Stimulated activated naive B cell treated with anti-CD40 and anti-IgM and Interleukin-4, amounts not matched to agents 10 μg/mL and 1 μg/mL and 100 μg/mL, for 72 hours (primary cell): ENCODE data around the gene NR3C1.
A peak's percentile ranks its signal among the peaks of the same experiment; 100 is the strongest.
"Not testable (repeated sequence)": the region's sequence is repeated elsewhere in the genome, so short reads cannot be mapped to it uniquely, and the experiment has no call there.

Experiments used
- ATAC-seq, 2 donors: fragments of 150-1000 bp; cut with Tn5 transposase; replicated peaks; 2 replicates each; pipeline ENCODE4 v1.10.0; 2021; ENCODE audit warnings: moderate library complexity in 1 of 2
- DNase-seq: peaks from one replicate; pipeline ENCODE4 v3.0.0; 2021
- H3K27ac Mint-ChIP-seq: one replicate; pipeline ENCODE4 v1.8.0; 2022; ENCODE audit warnings: mild to moderate bottlenecking, mixed read lengths
- H3K27me3 Mint-ChIP-seq, 2 donors: one replicate each; pipeline ENCODE4 v1.8.0; 2022; ENCODE audit warnings: mixed read lengths in 2 of 2
- H3K36me3 Mint-ChIP-seq, 2 donors: one replicate each; pipeline ENCODE4 v1.8.0; 2022; ENCODE audit warnings: mixed read lengths in 2 of 2, mild to moderate bottlenecking in 1 of 2
- H3K4me1 Mint-ChIP-seq, 2 donors: one replicate each; pipeline ENCODE4 v1.8.0; 2022; ENCODE audit warnings: mixed read lengths in 2 of 2, mild to moderate bottlenecking in 1 of 2
- H3K4me3 Mint-ChIP-seq, 2 donors: one replicate each; pipeline ENCODE4 v1.8.0; 2022; ENCODE audit warnings: mild to moderate bottlenecking in 2 of 2, mixed read lengths in 2 of 2, moderate library complexity in 1 of 2
- H3K9me3 Mint-ChIP-seq, 2 donors: one replicate each; pipeline ENCODE4 v1.8.0; 2022; ENCODE audit warnings: mixed read lengths in 2 of 2, mild to moderate bottlenecking in 1 of 2

NR3C1 gene

DNA sequence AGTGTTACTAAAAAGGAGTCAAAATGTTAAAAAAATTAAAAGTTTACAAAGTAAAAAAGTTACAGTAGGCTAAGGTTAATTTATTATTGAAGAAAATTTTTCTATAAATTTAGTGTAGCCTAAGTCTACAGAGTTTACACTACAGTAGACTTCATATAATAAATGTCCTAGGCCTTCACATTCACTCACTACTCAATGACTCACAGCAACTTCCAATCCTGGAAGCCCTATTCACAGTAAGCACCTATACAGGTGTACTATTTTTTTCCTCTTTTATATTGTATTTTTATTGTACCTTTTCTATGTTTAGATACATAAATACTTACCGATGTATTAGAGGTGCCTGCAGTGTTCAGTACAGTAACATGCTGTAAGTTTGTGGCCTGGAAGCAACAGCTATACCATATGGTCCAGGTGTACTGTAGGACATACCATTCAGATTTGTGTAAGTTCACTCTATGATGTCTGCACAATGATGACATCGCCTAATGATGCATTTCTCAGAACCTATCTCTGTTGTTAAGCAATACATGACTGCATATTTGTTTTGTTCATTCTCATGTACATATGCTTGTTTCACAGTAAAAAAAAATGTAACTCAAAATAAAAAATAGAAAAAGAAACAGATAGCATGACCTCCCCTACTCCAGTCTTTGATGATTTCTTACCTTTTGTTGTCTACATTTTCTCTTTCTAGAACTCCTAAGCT lies 64.7 kb downstream of the NR3C1 start:
- H3K4me1 Mint-ChIP-seq = peaks cover 18 to 42% of the 10 kb centered on the region in 2 donors
- H3K27ac Mint-ChIP-seq = no peak overlapping the region
- peaks cover 13 to 28% of the 10 kb centered on the region in 2 donors for H3K36me3 Mint-ChIP-seq
- ATAC-seq (no peak), DNase-seq (no peak)
- H3K9me3 Mint-ChIP-seq = peaks cover 0 to 2% of the 10 kb centered on the region in 2 donors
- no peak overlapping the region for H3K4me3 Mint-ChIP-seq
- no peaks in the 10 kb centered on the region for H3K27me3 Mint-ChIP-seq

DNA sequence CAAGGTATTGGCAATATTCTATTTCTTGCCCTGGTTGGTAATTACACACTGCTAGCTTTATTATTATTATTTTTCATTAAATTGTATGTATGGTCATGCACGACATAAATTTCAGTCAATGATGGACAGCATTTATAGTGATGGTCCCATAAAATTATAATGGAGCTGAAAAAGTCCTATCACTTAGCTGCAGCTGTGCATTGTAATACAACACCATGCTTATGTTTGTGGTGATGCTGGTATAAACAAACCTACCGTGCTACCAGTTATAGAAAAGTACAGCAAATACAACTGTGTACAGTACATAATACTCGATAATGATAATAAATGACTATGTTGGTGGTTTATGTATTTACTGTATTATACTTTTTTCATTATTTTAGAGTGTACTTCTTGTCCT lies 65.5 kb downstream of the NR3C1 start:
- DNase-seq (no peak), ATAC-seq (no peak)
- Mint-ChIP-seq H3K36me3 (peaks cover 18 to 34% of the 10 kb centered on the region in 2 donors), H3K4me1 (peaks cover 12 to 38% of the 10 kb centered on the region in 2 donors), H3K4me3 (no peak overlapping the region), H3K27me3 (no peaks in the 10 kb centered on the region), H3K27ac (no peak overlapping the region), H3K9me3 (peaks cover 0 to 2% of the 10 kb centered on the region in 2 donors)

DNA sequence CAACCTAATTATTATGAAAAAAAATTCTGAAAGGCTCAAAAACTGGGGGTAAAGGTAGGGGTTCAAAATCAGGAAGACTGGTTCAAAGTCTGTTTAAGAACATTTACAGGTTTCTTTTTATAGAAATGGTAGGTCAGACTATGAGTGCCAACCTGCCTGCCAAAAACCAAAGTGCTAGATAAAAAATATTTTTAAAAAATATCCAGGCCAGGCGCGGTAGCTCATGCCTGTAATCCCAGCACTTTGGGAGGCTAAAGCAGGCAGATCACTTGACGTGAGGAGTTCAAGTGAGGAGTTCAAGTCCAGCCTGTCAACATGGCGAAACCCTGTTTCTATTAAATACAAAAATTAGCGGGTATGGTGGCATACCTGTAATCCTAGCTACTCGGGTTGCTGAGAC lies 67.0 kb downstream of the NR3C1 start:
- DNase-seq (no peak), ATAC-seq (no peak)
- no peaks in the 10 kb centered on the region for H3K9me3 Mint-ChIP-seq

DNA sequence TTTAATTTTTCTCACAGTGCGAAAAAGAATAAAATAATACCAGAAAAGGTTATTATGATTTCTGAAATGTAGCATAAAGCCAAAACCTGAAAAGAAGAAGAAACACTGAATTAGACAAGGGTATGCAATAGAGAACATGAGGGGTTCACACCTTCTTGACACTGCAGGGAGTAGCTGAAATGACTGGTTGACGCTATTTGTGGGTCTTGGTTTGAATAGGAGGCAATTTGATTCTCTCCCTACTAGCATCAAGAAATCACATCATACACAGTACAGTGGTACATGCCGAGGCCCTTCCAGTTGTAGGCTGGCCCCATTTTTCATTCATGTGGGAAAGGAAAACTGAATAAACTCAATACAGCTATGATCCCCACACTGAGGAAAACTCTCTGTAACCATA lies 68.6 kb downstream of the NR3C1 start:
- Mint-ChIP-seq H3K4me3 (no peak overlapping the region), H3K27ac (no peak overlapping the region), H3K36me3 (peaks cover 15 to 38% of the 10 kb centered on the region in 2 donors), H3K4me1 (peaks cover 11 to 36% of the 10 kb centered on the region in 2 donors), H3K9me3 (no peaks in the 10 kb centered on the region), H3K27me3 (no peaks in the 10 kb centered on the region)
- DNase-seq (no peak), ATAC-seq (no peak)

More for the DNA sequence above, 67.0 kb downstream of the NR3C1 start:
- peaks cover 6 to 34% of the 10 kb centered on the region in 2 donors for H3K4me1 Mint-ChIP-seq
- peaks cover 12 to 33% of the 10 kb centered on the region in 2 donors for H3K36me3 Mint-ChIP-seq
- no peak overlapping the region for H3K4me3 Mint-ChIP-seq
- H3K27me3 Mint-ChIP-seq = no peaks in the 10 kb centered on the region
- H3K27ac Mint-ChIP-seq = no peak overlapping the region

DNA sequence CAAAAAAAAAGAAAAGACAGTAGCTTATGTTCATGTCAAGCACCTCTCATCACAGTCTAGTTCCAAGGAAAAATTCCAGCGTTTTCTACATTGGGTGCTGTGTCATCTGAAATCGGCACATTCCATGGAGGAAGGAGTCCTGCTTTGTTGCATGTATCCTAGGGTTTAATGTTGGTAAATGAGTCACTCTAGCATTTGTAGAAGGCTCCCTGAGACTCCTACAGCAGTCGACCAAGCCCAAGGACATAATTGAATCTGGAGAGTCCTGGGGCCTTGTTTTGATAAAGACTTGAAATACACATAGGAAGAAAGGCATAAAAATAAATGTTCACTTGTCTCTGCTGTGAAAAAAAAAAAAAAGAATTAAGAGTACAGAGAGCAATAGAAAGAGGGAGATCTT lies 69.1 kb downstream of the NR3C1 start:
- H3K4me1 Mint-ChIP-seq = peaks cover 11 to 31% of the 10 kb centered on the region in 2 donors
- ATAC-seq, H3K4me3 Mint-ChIP-seq, H3K9me3 Mint-ChIP-seq, H3K27me3 Mint-ChIP-seq, DNase-seq: not testable (repeated sequence)
- H3K27ac Mint-ChIP-seq = peak overlapping the region; percentile 72
- H3K36me3 Mint-ChIP-seq = peaks cover 14 to 33% of the 10 kb centered on the region in 2 donors

DNA sequence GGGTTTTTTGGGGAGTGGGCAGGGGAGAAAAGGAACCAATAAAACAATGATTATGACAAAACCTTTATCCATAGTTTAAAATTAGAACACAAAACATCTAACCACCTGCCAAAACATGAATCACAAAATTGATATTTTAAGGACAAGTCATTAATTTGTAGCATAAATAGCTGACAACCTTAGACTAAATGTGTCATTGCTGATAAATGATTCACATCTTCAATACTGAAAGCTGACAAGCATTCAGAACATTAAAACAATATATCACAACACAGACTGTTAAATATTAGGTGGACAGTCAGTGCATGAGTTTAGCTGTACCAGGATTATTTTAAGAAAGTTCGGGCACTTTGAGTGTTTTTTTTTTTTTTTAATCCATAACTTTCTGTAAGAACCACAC lies 71.5 kb downstream of the NR3C1 start:
- DNase-seq = no peak
- no peak overlapping the region for H3K27ac Mint-ChIP-seq
- H3K4me3 Mint-ChIP-seq = no peak overlapping the region
- peaks cover 15 to 20% of the 10 kb centered on the region in 2 donors for H3K9me3 Mint-ChIP-seq
- no peak for ATAC-seq
- peaks cover 19 to 46% of the 10 kb centered on the region in 2 donors for H3K4me1 Mint-ChIP-seq
- H3K36me3 Mint-ChIP-seq = peaks cover 31 to 51% of the 10 kb centered on the region in 2 donors
- no peaks in the 10 kb centered on the region for H3K27me3 Mint-ChIP-seq

DNA sequence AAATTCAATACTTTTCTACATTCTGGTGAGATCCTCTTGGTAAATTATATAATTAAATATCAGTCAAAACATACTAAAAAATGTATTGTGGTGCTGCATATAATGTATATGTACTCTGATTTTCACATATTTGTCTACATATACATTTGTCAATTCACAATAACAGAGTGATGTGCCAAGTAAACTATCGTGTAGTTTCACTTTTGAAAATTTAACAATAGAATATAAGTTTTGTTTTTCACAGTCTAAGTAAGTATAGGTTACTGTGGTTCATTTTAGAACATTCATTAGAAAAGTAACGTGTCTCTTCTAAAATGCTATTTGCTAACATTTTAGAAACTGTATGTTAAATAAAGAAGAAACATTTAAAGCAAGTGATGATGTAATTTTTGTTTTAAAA lies 73.6 kb downstream of the NR3C1 start:
- no peak overlapping the region for H3K4me3 Mint-ChIP-seq
- H3K27ac Mint-ChIP-seq = no peak overlapping the region
- ATAC-seq (no peak), DNase-seq (no peak)
- H3K4me1 Mint-ChIP-seq = peaks cover 17 to 44% of the 10 kb centered on the region in 2 donors
- H3K9me3 Mint-ChIP-seq = peaks cover 19 to 24% of the 10 kb centered on the region in 2 donors
- no peaks in the 10 kb centered on the region for H3K27me3 Mint-ChIP-seq
- peaks cover 34 to 56% of the 10 kb centered on the region in 2 donors for H3K36me3 Mint-ChIP-seq

DNA sequence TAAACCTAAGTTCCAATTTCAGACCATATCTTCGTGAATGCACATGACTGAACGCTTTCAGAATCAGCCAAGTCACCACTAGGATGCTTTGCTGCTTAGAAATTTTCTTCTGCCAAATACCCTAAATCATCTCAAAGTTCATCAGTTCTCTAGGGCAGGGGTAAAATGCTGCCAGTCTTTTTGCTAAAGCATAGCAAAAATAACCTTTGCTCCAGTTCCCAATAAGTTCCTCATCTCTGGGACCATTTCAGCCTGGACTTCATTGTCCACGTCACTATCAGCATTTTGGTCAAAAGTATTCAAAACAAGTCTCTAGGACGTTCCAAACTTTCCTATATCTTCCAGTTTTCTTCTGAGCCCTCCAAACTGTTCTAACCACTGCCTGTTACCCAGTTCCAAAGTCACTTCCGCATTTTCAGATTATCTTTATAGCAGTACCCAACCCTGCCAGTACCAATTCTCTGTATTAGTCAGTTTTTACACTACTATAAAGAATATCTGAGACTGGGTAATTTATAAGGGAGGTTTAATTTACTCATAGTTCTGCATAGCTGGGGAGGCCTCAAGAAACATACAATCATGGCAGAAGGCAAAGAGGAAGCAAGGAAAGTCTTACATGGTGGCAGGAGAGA lies 74.8 kb downstream of the NR3C1 start:
- Mint-ChIP-seq H3K27me3 (no peaks in the 10 kb centered on the region), H3K27ac (no peak overlapping the region), H3K4me1 (peaks cover 22 to 54% of the 10 kb centered on the region in 2 donors), H3K4me3 (no peak overlapping the region), H3K9me3 (peaks cover 24 to 32% of the 10 kb centered on the region in 2 donors), H3K36me3 (peaks cover 41 to 59% of the 10 kb centered on the region in 2 donors)
- ATAC-seq (peak in 1 of 2 donors; percentile 57), DNase-seq (no peak)

DNA sequence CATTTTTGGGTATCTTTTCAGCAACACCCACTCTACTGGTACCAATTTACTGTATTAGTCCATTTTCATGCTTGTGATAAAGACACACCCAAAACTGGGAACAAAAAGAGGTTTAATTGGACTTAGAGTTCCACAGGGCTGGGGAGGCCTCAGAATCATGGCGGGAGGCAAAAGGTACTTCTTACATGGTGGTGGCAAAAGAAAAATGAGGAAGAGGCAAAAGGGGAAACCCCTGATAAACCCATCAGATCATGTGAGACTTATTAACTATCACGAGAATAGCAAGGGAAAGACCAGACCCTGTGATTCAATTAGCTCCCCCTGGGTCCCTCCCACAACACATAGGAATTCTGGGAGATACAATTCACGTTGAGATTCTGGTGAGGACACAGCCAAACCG lies 78.4 kb downstream of the NR3C1 start:
- peak overlapping the region; percentile 5 for H3K27ac Mint-ChIP-seq
- H3K27me3 Mint-ChIP-seq, H3K4me3 Mint-ChIP-seq, ATAC-seq, DNase-seq: not testable (repeated sequence)
- H3K4me1 Mint-ChIP-seq = peaks cover 32 to 65% of the 10 kb centered on the region in 2 donors
- peaks cover 44 to 58% of the 10 kb centered on the region in 2 donors for H3K36me3 Mint-ChIP-seq
- peaks cover 29 to 32% of the 10 kb centered on the region in 2 donors for H3K9me3 Mint-ChIP-seq

DNA sequence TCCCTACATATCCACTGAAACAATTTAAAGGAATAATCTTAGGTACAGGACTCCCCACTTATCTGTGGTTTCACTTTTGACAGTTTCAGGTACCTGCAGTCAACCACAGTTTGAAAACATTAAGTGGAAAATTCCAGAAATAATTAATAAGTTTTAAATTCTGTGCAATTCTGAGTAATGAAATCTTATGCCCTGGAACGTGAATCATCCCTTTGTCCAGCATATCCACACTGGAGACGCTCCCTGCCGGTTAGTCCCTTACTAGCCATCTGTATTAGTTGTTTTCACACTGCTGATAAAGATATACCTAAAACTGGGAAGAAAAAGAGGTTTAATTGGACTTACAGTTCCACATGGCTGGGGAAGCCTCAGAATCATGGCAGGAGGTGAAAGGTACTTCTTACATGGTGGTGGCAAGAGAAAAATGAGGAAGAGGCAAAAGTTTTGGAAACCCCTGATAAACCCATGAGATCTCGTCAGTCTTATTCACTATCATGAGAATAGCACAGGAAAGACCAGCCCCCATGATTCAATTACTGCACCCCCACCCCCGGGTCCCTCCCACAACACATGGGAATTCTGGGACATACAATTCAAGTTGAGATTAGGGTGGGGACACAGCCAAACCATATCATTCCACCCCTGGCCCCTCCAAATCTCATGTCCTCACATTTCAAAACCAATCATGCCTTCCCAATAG lies 80.4 kb downstream of the NR3C1 start:
- peaks cover 20 to 23% of the 10 kb centered on the region in 2 donors for H3K9me3 Mint-ChIP-seq
- not testable (repeated sequence) for H3K27me3 Mint-ChIP-seq, DNase-seq, H3K4me3 Mint-ChIP-seq, ATAC-seq
- peaks cover 33 to 46% of the 10 kb centered on the region in 2 donors for H3K36me3 Mint-ChIP-seq
- peaks cover 28 to 67% of the 10 kb centered on the region in 2 donors for H3K4me1 Mint-ChIP-seq
- H3K27ac Mint-ChIP-seq = peak overlapping the region; percentile 51

DNA sequence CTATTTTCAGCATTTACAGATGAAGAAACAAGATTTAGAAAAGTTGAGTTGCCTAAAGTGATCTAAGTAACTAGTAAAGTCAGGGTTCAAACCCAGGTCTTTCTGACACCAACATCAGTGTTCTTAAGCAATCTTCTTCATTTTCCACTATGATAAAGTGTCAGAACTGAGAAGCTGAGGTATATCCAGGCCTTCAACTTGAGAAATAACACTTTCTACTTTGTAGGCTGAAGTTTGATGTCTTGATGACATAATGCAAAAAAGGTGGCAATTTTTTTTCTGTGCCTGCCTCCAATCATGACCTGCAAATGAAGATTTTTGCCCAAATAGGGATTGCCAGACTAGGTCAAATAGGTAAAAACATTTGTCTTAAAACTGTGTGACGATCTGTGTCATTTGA lies 81.3 kb downstream of the NR3C1 start:
- no peak overlapping the region for H3K4me3 Mint-ChIP-seq
- ATAC-seq (no peak), DNase-seq (no peak)
- H3K4me1 Mint-ChIP-seq = peaks cover 30 to 66% of the 10 kb centered on the region in 2 donors
- H3K36me3 Mint-ChIP-seq = peaks cover 26 to 42% of the 10 kb centered on the region in 2 donors
- H3K9me3 Mint-ChIP-seq = peaks cover 14 to 16% of the 10 kb centered on the region in 2 donors
- H3K27me3 Mint-ChIP-seq = no peaks in the 10 kb centered on the region
- no peak overlapping the region for H3K27ac Mint-ChIP-seq

DNA sequence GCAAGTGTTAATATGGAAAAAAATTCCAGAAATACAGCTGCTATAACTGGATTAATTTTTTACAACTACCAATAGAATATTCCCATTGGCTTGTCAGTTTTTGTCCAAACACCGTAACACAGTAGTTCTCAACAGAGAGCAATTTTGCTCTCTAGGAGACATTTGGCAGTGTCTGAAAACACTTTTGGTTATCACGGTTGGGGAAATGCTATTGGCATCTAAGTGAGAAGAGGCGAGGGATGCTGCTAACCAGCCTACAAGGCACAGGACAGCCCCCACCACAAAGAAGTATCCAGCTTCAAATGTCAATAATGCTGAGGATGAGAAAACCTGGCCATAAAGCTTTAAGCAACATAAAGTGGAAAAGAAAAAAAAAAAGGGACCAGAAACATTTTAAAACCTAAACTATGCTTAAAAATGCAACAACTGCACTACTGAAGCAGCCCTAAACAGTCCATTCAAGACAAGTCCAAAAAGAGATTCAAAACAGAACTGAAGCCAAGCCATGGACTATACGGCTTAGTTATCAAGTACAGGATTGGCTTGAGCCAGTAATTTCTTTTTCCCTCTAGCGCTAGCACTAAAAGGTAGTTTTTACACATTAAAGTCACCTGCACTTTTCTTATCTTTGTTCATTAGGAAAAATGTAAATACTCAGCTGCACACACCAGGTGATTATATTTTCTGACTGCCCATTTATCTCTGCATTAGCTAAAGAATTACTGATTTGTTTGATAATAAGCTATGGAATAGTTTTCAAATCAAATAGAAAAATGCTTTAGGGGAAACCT lies 83.9 kb downstream of the NR3C1 start:
- ATAC-seq = no peak
- Mint-ChIP-seq H3K27ac (peak overlapping the region; percentile 25), H3K9me3 (peaks cover 5 to 8% of the 10 kb centered on the region in 2 donors), H3K27me3 (no peaks in the 10 kb centered on the region), H3K4me1 (peaks cover 34 to 72% of the 10 kb centered on the region in 2 donors), H3K36me3 (peaks cover 16 to 31% of the 10 kb centered on the region in 2 donors), H3K4me3 (no peak overlapping the region)
- no peak for DNase-seq

DNA sequence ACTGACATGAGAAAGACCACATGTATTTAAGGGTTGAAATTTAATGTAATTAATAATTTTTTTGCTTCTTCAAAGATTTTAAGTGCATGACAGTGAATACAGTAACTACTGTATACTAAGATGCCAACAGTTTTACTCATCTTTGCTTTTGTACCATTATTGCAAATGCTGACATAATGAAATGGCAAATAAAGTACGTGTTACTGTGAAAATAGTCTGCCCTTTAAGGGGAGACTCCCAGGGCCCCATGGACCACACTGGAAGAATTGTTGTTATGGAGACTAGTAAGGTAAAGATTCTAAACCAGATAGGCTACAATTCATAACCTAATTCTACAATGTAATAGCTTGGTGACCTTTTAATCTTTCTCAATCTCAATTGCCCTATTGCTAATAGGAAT lies 84.7 kb downstream of the NR3C1 start:
- Mint-ChIP-seq H3K4me1 (peaks cover 33 to 72% of the 10 kb centered on the region in 2 donors), H3K27me3 (no peaks in the 10 kb centered on the region)
- DNase-seq = no peak

DNA sequence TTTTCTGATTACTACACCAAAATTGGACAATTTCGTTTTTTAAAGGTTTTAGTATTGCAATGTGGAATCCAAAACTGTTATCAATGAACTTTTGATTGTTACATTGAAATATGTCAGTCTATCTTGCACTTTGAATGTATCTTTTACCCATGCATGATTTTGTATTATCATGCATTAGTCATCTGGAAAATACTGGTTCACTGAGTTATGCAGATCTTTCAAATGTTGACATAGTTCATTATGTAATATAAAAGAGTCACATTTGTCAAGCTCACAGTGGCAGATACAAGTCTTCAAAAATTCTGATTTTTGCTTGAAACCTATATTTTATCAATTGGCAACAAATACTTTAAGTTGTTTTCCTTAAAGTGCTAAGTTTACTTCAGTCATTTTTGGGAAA lies 85.2 kb downstream of the NR3C1 start:
- H3K27me3 Mint-ChIP-seq = no peaks in the 10 kb centered on the region
- no peak for DNase-seq
- ATAC-seq = no peak
- no peak overlapping the region for H3K4me3 Mint-ChIP-seq
- H3K27ac Mint-ChIP-seq = peak overlapping the region; percentile 14
- H3K36me3 Mint-ChIP-seq = peaks cover 9 to 22% of the 10 kb centered on the region in 2 donors
- peaks cover 34 to 72% of the 10 kb centered on the region in 2 donors for H3K4me1 Mint-ChIP-seq
- peaks cover 0 to 3% of the 10 kb centered on the region in 2 donors for H3K9me3 Mint-ChIP-seq

More for the DNA sequence above, 84.7 kb downstream of the NR3C1 start:
- no peak for ATAC-seq
- Mint-ChIP-seq H3K27ac (no peak overlapping the region), H3K4me3 (no peak overlapping the region), H3K36me3 (peaks cover 9 to 24% of the 10 kb centered on the region in 2 donors), H3K9me3 (peaks cover under 1 to 4% of the 10 kb centered on the region in 2 donors)
